Suprapubic skin (tissue), 3 donors: ENCODE results near the gene PARP11.

Experiments
- POLR2A ChIP-seq, 2 donors: fragments of 450-650 bp; IDR thresholded peaks; one replicate each; pipeline ENCODE4 v1.6.1; 2017; ENCODE audit warnings: antibody characterized with exemption in 2 of 2, mild to moderate bottlenecking in 2 of 2, moderate library complexity in 2 of 2
- TF ChIP-seq, protein P1 (sequence below), 2 donors: fragments of 200-600 bp in 1 of 2; fragments of 450-650 bp in 1 of 2; sonication (generic) in 1 of 2; IDR thresholded peaks; one replicate each; pipeline ENCODE4 v1.5.1; 2016 to 2019; ENCODE audit warnings: antibody characterized with exemption in 2 of 2, mild to moderate bottlenecking in 1 of 2, moderate library complexity in 1 of 2

GRCh38 chr12:3802721-3803120 lies 70.5 kb downstream of the PARP11 start:
- TF ChIP-seq POLR2A (IDR thresholded peaks at IDR 0.05): no peak
- TF ChIP-seq, protein P1, sequence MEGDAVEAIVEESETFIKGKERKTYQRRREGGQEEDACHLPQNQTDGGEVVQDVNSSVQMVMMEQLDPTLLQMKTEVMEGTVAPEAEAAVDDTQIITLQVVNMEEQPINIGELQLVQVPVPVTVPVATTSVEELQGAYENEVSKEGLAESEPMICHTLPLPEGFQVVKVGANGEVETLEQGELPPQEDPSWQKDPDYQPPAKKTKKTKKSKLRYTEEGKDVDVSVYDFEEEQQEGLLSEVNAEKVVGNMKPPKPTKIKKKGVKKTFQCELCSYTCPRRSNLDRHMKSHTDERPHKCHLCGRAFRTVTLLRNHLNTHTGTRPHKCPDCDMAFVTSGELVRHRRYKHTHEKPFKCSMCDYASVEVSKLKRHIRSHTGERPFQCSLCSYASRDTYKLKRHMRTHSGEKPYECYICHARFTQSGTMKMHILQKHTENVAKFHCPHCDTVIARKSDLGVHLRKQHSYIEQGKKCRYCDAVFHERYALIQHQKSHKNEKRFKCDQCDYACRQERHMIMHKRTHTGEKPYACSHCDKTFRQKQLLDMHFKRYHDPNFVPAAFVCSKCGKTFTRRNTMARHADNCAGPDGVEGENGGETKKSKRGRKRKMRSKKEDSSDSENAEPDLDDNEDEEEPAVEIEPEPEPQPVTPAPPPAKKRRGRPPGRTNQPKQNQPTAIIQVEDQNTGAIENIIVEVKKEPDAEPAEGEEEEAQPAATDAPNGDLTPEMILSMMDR (IDR thresholded peaks at IDR 0.05): no peak
